ENCODE data around the gene CST3. TPM values are rescaled to one million over a fixed set of nuclear protein-coding genes. Genes with fewer than 3 reads are reported as not detected.

The CST3 gene
- total RNA-seq, 1 experiment from 2014 or later = 158 TPM

GRCh38 chr20:23632711-23633573 lies 4.8 kb downstream of the CST3 start:
- in situ Hi-C loops (cut with HindIII; ENCODE audit: low pct_unique_long_range_greater_than_20kb, low sequenced_read_pairs) = no loop called here
- Histone ChIP-seq H3K9me3 (ENCODE audit: control insufficient read depth, insufficient read depth, low read depth, low read length) (no peaks in the 10 kb centered on the region), H3K4me1 (ENCODE audit: control insufficient read depth, insufficient read depth, low read length) (peaks cover 8% of the 10 kb centered on the region), H3K27me3 (ENCODE audit: control insufficient read depth, insufficient read depth, low read length) (no peaks in the 10 kb centered on the region), H3K4me3 (ENCODE audit: low read depth in 2 of 2, low read length in 2 of 2) (no peak overlapping the region), H3K36me3 (ENCODE audit: control insufficient read depth, insufficient read depth, low read length) (no peaks in the 10 kb centered on the region), H3K27ac (ENCODE audit: low read length) (no peak overlapping the region)
- ATAC-seq (no peak), DNase-seq (ENCODE audit: low read depth, low spot score) (no peak)
- intact Hi-C loops (cut with micrococcal nuclease; ENCODE audit: unreplicated experiment) = no loop called here
- ChIA-PET CTCF (no interaction called here), POLR2A (no interaction called here)
- BruUV-seq (replicated peaks) = no TSS peak
- TF ChIP-seq, protein P1, sequence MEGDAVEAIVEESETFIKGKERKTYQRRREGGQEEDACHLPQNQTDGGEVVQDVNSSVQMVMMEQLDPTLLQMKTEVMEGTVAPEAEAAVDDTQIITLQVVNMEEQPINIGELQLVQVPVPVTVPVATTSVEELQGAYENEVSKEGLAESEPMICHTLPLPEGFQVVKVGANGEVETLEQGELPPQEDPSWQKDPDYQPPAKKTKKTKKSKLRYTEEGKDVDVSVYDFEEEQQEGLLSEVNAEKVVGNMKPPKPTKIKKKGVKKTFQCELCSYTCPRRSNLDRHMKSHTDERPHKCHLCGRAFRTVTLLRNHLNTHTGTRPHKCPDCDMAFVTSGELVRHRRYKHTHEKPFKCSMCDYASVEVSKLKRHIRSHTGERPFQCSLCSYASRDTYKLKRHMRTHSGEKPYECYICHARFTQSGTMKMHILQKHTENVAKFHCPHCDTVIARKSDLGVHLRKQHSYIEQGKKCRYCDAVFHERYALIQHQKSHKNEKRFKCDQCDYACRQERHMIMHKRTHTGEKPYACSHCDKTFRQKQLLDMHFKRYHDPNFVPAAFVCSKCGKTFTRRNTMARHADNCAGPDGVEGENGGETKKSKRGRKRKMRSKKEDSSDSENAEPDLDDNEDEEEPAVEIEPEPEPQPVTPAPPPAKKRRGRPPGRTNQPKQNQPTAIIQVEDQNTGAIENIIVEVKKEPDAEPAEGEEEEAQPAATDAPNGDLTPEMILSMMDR (IDR thresholded peaks at IDR 0.05) = no peak
- no peak for TF ChIP-seq TCF7L2 (IDR thresholded peaks at IDR 0.05; ENCODE audit: low read depth, low read length)
- no peak for TF ChIP-seq POLR2AphosphoS5 (IDR thresholded peaks at IDR 0.05; ENCODE audit: low read depth, low read length)
- TF ChIP-seq SIN3A (IDR thresholded peaks at IDR 0.05; ENCODE audit: borderline replicate concordance, insufficient read depth, low read depth, low read length) = no peak
- TF ChIP-seq REST (IDR thresholded peaks at IDR 0.05; ENCODE audit: insufficient read depth in 1 of 2, low read depth in 2 of 2, low read length in 1 of 2) = no peak

- intact Hi-C loops (cut with micrococcal nuclease; ENCODE audit: unreplicated experiment) = no loop called here
- Histone ChIP-seq H3K27ac (ENCODE audit: low read length) (no peak overlapping the region), H3K4me1 (ENCODE audit: control insufficient read depth, insufficient read depth, low read length) (peaks cover 8% of the 10 kb centered on the region), H3K27me3 (ENCODE audit: control insufficient read depth, insufficient read depth, low read length) (no peaks in the 10 kb centered on the region), H3K36me3 (ENCODE audit: control insufficient read depth, insufficient read depth, low read length) (no peaks in the 10 kb centered on the region), H3K4me3 (ENCODE audit: low read depth in 2 of 2, low read length in 2 of 2) (no peak overlapping the region), H3K9me3 (ENCODE audit: control insufficient read depth, insufficient read depth, low read depth, low read length) (no peaks in the 10 kb centered on the region)
- DNase-seq (ENCODE audit: low read depth, low spot score) = no peak
- BruUV-seq (replicated peaks) = no TSS peak
- CTCF ChIA-PET = no interaction called here
- ATAC-seq = no peak
- POLR2A ChIA-PET = no interaction called here
- in situ Hi-C loops (cut with HindIII; ENCODE audit: low pct_unique_long_range_greater_than_20kb, low sequenced_read_pairs) = no loop called here
- no peak for TF ChIP-seq POLR2AphosphoS5 (IDR thresholded peaks at IDR 0.05; ENCODE audit: low read depth, low read length)
- TF ChIP-seq, protein P1 (IDR thresholded peaks at IDR 0.05) = no peak
- no peak for TF ChIP-seq TCF7L2 (IDR thresholded peaks at IDR 0.05; ENCODE audit: low read depth, low read length)
- TF ChIP-seq SIN3A (IDR thresholded peaks at IDR 0.05; ENCODE audit: borderline replicate concordance, insufficient read depth, low read depth, low read length) = no peak
- TF ChIP-seq REST (IDR thresholded peaks at IDR 0.05; ENCODE audit: insufficient read depth in 1 of 2, low read depth in 2 of 2, low read length in 1 of 2) = no peak
Observed at GRCh38 chr20:23631981-23632710, 5.6 kb downstream of the CST3 start.
